ENCODE data around the gene NDUFA5.
A peak's percentile ranks its signal among the peaks of the same experiment; 100 is the strongest.

The NDUFA5 gene

DNA sequence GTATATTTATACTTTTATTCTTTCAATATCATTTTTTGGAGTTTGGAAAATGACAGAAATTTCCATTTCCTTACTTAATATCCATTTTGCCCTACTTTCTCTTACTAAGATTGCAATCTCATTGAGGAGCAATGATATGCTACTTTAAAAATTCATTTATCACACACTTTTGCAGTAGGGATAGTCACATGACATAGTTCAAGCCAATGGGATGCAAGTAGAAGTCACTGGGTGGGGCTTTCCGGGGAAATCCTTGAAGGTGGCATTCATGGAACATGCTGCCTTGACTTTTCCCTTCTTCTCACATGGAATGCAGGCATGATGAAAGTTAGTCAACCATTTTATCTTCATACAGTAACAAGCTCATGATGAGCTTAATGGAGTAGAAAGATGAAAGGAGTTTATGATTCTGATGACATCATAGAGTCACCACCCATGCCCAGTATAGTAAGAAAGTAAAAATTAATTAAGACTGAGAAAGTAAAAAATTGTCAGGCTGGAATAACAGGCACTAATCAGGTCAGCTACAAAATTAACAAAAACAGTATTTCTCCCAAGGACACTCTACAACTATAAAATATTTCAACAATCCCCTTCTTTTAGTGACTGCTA, 56.6 kb downstream of the NDUFA5 start:
- no peak for FAIRE-seq

DNA sequence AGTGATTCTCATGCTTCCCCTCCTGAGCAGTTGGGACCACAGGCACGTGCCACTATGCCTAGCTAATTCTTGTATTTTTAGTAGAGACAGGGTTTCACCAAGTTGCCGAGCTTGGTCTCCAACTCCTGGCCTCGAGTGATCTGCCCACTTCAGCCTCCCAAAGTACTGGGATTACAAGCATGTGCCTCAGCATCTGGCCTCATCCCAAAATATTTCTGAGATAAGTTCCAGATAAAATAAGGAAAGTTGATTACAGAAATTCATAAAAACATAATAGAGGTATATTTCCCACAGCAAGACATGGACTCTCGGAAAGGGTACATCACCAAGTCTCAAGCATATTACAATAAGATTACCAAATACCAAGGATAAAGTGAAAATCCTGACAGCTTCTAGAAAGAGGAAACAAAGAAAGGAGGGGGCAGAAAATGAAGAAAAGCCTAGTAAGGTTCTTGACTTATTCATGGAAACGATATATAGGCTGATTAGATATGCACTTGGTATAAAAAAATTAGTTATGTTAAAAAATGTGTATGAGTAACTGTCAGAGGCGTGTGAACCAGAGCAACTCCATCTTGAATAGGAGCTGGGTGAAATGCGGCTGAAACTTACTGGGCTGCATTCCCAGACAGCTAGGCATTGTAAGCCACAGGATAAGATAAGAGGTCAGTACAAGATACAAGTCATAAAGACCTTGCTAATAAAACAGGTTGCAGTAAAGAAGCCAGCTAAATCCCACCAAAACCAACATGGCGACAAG, 58.2 kb downstream of the NDUFA5 start:
- no peak for FAIRE-seq

DNA sequence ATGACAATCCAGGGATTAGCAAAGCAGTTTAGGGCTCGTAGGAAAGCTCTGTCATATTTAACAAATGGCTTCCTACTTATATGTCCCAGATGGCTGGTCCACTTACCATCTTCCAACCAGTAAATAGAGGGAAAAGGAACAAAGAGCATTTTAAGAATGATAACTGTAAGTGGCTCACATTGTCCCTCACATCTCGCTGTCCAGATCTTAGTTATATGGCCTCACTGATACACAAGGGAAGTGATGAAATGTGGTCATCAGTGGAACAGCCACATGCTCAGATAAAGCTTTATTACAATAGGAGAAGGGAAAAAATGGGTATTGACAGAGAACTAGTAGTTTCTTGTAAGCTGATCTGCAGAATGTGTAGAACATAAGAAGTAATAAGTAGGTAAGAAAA, 59.0 kb downstream of the NDUFA5 start:
- FAIRE-seq, result no peak

DNA sequence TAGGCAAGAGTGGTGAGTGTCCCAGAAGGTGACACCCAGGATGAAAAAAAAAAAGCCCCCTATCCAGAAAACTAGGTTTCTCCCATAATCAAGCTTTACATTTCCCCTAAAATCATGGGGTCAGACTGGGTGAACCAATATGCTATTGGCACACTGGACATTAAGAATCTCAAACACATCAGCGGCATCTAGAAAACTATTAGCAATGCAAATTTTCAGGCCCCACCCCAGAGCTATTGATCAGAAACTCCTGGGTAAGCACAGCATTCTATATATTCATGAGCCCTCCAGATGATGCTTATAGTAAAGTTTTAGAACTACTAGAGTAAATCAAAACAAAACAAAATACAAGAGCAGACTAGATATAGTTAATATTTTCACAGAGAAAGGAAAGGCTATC, 59.6 kb downstream of the NDUFA5 start:
- FAIRE-seq, result no peak

DNA sequence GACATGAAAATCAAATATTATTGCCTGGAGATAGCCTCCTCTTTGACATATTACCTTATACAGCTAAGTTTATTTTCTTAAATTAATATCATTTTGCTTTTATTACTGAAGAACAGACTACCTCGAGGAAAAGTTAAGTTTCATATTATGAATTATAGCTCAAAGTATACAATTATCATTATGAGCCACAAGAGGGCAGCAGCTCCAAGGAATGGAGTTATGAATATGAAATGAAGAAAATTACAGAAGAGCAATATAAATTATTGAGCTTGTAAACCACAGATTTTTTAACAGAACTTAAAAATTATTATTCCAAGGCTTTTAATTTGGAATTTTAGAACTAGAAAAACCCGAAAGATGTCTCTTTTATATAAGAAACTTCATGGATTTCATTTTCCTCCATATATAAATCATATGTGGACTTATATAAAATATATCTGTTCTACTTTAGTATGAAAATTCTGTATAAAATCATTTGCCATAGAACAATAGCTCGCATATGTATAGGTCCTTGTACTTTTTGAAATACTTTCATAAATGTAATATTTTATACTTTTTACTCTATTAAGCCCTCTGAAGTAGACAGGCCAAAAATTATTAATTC, 63.3 kb downstream of the NDUFA5 start:
- peak; percentile 93 for FAIRE-seq

DNA sequence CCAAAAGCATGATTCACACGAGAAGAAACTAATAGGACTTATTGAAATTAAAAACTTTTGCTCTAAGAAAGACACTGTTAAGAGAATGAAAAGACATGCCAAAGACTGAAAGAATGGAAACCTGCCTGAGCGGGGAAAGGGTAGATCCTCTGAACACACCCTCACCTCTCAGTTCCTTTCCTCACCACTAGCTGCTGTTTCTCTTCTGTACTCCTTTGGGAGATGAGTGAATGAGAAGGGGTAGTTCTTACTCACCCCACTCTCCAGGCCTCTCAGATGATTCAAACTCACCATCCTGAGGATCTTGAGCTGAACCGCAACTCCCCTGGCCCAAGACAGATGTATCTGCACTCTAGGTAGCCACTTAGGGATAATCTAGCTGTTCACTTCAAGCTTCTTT, 65.1 kb downstream of the NDUFA5 start:
- FAIRE-seq, result no peak

All from colon (tissue), 2 donors.